HG02763 (cell line): ENCODE data around the gene NCAPG2.

Experiments used
- ATAC-seq: cut with Tn5 transposase; IDR thresholded peaks from one replicate; pipeline ENCODE4 v1.9.1; 2021; ENCODE audit warnings: mild to moderate bottlenecking, moderate library complexity; ENCODE audit not compliant: unreplicated experiment

Gene NCAPG2

DNA sequence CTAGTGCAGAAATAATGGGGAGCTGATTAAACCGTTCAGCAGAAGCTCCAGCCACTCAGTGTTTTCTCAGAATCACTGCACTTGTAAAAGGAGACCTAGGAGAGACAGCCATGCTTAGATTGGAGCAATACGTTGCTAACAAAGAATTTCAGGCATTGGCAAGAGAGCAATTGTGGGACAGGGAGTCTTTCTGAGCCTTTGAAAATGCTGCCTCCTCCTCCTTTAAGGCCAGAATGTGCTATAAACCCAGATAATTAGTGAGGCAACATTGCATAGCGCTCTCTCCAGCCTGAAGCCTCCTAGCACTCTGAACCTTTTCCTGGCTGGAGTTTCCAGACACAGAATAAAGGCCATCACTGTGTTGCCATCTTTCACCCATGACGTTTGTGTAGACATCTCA lies 98.5 kb downstream of the NCAPG2 start:
- ATAC-seq, result no peak

DNA sequence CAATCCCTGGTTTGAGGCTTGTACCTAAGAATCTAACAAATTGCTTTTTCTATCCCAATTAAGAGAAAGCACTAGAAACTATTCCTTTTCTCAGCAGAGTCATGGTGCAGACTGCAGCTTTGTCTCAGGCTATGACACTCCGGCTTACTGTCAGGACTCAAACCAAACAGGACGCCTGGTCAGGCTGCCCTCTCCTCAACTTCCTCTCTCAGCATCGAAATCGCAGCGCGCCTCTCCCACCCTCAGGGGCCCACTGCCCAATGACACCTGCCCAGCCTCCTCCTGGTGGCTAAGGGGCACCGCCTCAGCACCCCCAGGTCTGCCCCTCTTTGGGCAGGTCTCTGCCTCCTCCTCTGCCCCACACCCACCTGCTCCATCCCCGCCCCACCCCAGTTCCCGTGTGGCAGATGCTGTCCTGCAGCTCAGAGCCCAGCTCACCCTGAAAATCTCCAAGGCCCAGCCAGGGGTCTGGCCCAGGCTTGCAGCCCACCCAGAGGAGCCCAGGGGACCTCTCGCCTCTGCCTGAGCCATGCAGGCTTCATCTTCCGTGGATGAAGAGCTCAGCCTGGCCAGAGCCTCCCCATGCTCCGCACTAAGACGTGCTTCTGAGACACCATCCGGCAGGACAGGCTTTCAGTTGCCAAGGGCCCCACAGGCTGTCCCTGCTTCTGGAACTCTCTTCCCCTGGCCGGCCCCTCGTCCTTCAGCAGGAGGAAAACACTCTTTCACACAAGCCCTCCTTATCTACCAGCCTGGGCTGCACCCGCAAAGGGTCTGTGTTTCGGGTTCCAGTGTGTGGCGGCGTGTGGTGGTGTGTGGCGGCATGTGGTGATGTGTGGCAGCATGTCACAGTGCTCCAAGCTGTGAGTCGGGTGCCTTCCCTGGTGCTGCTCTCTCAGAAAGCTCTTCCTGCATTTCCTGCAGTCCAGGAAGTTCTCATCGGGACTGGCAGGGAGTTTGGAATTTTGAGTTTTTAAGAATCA lies 100.5 kb downstream of the NCAPG2 start:
- ATAC-seq, result no peak

DNA sequence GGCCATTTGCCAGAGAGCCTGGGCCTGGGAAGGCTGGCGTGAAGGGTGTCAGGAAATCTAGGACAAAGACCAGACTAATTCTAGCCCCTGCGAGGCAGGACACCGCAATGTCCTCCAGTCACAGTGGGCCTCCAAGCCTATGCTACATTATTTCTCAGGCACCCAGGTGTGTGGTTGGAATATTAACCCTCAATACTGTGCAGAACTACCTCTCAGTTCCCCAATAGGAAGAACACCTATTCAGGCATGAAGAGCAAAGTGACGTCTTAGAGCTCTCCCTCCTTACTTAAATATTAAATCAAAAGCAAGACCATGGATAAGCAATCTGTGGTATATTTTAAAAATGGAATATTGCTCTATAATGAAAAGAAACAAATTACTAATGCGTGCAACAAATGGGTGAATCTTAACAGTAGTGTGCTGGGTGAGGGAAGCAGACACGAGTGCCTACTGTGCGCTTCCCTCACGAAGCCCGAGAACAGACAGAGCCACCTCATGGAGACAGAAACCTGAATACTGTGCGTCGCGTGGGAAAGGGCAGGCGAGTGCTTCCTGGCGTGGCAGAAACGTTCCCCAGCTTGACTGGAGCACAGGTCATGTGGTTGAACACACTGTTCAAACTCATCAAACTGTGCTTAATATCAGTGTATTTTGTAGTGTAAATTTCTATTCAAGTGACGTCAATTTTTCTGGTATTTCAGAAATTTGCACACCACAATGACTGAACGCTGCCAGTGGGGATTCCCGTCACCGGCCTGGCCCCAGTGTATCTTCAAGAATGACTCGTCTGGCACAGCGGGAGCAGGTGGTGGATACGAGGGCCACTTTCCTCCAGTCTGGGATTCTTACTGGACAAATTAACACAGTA lies 101.5 kb downstream of the NCAPG2 start:
- ATAC-seq, result no peak

DNA sequence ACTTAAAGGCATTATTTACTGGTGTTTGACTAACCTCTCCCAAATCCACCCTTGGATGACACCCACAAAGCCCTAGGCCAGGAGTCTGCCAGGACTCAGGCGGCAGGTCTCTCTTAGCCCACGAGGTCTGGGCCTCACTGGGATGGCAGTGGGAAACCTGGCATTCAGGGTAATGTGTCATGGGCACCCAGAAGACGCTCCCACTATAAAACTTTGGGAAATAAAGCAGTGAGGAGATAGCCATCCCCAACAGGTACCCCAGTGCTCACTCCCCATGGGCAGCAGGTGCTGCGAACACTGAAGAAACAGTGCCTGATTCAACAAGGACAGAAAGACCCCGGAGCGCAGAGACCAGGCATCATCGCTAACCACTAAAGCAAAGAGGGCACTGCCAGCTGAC lies 102.6 kb downstream of the NCAPG2 start:
- ATAC-seq, result no peak

DNA sequence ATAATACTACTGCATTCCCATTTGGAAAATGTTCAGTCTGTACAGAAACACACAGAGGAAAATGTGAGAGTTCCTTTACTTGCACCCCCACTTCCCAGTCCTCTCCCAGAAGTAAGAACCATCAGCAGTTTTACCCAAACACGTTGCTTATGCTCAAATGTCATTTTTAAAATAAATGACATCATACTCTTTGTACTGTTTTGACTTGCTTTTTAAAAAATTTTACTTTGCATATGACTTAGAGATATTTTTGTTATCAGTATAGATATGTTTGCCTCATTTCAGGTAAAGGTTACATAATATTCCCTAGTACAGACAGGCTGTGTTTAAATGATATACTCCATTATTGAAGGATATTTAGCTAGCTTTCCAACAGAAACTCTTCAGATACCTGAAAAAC lies 103.5 kb downstream of the NCAPG2 start:
- ATAC-seq, result no peak

DNA sequence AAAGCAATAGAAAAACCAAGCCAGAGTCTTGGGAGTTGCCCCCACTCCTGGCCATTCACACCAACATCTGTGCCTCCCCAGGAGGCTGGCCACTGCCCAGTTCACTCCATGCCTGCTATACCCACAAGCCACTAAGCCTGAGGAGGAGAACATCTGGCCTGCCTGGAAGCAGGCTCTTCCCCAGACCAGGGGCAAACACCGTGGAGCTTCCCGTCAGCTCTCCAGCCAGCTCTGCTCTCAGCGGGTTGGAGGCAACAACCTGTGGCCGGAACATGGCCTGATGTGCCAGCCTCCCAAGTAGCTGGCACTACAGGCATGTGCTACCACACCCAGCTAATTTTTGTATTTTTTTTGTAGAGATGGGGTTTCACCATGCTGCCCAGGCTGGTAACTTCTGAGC lies 107.9 kb downstream of the NCAPG2 start:
- ATAC-seq, result no peak

DNA sequence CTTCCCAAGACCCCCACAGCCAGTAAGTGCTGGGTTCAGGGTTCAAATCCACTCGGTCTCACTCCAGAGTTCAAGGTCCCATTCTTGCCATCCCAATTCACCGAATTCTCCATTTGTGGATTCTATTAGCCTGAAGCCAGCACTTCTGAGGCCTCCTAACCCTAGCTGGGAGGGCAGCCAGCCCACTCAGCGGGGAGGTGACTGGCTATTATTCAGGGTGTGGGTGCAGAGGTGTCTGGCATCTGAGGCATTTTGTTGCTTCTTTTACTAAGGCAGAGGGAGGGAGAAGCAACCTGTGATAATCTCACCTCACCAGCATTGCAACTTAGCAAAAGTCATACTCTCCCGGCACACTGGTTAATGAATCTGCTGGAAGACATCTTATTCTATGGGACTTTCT lies 108.3 kb downstream of the NCAPG2 start:
- no peak for ATAC-seq

DNA sequence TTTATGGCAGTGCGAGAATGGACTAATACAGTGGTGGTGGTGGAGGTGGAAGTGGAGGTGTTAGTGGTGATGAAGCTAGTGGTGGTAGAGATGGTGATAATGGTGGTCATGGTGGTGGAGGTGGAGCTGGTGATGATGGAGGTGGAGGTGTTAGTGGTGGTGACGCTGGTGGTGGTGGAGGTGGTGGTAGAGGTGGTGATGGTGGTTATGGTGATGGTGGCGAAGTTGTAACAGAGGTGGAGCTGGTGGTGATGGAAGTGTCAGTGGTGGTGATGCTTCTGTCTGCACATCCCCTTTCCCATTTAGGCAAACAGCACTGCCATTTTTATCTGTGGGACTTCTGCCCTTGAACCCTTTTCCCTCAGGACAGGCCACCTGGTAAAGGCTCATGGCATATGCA lies 109.5 kb downstream of the NCAPG2 start:
- no peak for ATAC-seq

DNA sequence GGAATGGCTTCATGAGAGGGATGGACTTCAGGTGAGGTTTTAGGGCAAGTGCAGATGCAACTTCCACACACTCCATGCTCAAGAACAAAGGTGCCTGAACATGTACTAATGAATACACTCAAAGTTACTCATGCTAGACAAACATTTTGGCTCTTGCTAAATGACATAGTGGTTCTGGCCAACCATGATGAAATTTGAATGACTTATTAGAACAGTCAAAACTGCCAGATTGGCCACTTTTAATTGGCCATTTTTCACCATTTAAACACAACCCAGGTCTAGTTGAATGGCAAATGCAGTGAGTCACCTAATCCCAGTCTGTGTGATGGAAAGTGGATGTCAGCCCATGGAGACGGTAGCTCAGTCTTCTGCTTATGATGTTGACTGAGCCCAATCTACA lies 112.1 kb downstream of the NCAPG2 start:
- ATAC-seq, result no peak

DNA sequence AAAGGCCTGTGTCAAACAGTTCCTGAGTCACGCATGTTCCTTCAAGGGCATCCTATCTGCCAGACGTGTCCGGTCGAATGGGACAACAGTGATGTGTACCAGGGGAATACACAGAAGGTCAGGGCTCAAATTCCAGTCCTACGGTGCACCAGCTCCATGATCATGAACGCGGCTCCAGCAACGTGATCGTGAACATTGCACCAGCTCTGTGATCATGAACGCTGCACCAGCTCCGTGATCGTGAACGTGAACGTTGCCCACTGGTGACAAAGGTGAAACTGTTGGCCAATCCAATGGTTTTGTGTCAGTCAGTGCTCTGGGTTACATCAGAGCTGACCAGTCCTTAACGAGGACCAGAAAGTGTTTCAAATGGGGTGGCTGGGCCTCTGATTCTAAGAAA lies 112.7 kb downstream of the NCAPG2 start:
- no peak for ATAC-seq

DNA sequence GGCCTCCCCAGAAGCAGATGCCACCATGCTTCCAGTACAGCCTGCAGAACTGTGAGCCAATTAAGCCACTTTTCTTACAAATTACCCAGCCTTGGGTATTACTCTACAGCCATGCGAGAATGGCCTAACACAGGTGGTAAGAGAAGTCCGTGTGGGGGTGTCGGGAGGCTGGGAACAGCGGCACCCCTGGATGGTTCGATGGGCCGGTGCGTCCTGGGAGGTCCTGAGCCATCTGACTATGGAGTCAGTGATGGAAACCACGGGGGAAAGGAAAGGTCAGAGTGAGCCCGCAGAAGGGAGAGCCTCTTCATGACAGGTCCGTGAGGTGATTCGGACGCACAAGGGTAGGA lies 114.4 kb downstream of the NCAPG2 start:
- no peak for ATAC-seq

DNA sequence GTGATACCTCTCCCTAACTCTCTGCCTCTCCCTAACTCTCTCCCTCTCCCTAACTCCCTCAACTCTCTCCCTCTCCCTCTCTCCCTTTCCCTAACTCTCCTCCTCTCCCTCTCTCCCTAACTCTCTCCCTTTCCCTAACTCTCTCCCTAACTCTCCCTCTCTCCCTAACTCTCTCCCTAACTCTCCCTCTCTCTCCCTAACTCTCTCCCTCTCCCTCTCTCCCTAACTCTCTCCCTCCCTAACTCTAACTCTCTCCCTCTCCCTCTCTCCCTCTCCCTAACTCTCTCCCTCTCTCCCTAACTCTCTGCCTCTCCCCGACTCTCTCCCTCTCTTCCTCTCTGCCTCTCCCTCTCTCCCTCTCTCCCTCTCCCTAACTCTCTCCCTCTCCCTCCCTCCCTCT lies 115.0 kb downstream of the NCAPG2 start:
- ATAC-seq, result no peak

DNA sequence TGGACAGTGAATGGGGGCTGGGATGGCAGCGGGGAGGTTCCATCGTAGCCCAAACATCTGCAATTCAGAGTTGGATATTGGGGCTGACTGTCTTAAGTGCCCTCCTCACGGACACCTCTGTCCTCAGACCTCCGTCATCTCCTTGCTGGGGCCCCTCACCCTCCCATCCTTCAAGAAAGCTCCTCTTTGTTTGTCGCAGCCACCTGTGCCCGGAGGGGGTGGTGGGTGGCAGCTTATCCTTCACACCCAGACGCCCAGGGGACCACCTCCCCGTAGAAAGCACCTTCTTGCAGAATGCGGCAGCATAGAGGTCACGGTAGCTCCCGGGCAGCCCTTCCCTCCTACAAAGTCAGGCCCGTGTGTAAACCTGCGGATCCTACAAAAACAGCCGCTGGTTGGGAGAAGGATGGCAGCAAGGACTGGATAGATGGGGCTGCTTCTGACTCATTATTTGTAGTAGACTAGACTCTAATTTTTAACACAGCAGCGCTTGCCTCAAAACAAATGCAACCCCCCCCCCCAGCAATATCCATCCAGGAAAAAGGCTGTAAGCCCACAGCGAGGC lies 115.6 kb downstream of the NCAPG2 start:
- ATAC-seq, result no peak

DNA sequence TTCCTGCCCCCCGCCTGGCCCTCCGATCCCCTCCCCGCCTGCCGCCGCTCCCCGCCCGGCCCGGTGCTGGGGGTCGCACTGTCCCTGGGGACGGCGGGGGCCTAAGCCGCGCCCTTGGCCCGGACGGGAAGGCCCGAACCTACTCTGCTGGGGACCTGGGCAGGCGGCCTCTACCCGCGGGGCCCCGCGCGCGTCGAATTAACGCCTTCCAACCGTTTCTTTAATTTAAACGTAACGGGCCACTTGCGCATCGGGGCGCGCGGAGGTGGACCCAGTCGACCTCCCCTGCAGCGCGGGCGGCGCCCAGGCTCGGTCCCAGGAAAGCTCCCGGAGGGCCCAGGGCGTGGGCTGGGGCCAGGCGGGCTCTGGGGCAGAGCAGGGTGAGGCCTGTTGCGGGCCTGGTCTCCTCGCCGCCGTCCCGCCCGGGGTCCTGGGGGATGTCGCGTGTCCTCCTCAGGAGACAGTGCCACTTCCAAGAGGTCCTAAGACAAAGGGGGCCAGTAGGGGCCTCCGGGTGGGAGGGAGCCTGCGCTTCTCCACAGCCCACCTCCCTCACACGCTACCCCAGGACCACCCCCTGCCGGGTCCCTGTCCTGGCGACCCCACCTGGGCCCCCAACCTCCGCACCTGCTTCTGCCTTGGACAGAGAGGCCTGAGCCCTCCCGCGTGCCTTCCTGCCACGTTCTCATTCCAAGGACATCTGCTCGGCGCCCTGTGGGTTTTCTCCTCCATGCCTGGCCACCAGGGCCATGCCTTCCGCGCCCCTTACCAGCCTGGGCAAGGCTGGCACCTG lies 116.3 kb downstream of the NCAPG2 start:
- ATAC-seq, result no peak

DNA sequence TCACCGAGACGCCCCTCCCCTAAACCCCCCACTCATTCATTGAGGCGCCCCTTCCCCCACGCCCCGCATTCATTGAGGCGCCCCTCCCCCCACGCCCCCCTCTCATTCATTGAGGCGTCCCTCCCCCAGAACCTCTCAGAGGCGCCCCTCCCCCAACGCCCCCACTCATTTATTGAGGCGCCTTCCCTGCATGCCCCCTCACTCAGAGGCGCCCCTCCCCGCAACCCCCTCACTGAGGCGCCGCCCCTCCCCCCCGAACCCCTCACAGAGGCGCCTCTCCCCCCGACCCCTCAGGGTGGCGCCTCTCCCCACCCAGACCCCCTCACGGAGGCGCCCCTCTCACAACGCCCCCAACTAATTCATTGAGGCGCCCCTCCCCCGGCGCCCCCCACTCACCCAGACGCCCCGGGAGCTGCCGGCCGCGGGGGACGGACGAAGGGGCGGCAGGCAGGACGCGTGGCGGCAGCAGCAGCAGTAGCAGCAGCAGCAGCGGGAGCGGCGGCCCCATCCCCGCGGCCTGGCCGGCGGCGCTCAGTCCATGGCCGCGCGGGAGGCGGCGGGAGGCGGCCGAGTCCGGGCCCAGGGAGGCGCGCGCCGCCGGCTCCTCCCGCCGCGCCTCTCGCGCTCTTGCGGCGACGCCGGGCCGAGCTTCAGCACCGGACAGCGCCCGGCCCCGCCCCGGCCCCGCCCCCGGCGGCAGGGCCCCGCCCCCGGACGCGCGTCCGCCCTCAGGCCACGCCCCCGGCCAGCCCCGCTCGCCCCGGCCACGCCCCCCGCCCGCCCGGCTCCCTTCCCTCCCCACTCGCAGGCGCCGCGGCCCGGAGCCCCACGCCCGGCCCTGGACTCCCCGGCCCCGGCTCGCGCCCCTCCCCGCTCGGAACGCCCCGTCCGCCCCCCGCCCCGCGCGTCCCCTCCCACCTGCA lies 117.2 kb downstream of the NCAPG2 start, which contains the start of gene PTPRN2:
Gene PTPRN2 (minus strand): TSS at position 662 of the 923 bp plus-strand sequence.
- ATAC-seq, result no peak

DNA sequence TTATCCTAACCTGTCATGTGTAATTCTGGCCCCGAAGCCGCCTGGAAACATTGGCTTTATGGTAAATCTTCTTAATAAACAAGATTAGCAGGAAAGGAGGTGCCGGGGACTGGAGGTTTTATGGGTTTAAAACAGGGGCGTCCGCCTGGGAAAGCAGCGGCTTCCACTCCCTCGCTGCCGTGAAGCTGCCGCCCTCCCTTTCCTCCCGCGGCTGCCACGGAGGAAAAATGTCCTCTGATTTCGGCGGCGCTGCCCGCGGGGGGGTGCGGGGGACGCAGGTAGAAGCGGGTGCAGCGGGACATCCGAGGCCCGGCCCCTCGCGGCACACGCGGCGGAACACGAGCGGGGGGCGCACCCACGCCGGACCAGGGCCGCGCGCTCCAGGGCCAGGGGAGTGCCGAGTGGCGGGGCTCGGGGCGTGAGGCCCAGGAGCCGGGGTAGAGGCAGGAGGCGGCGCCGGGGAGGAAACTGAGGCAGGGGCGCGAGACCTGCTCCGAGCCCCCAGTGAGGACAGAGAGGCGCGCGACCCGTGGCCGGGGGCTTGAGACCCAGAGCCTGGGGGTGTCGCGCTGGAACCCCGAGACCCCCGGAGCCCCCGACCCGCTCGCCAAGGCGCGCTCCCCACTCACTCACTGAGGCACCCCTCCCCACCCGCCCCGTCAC lies 118.0 kb downstream of the NCAPG2 start:
- ATAC-seq, result no peak

DNA sequence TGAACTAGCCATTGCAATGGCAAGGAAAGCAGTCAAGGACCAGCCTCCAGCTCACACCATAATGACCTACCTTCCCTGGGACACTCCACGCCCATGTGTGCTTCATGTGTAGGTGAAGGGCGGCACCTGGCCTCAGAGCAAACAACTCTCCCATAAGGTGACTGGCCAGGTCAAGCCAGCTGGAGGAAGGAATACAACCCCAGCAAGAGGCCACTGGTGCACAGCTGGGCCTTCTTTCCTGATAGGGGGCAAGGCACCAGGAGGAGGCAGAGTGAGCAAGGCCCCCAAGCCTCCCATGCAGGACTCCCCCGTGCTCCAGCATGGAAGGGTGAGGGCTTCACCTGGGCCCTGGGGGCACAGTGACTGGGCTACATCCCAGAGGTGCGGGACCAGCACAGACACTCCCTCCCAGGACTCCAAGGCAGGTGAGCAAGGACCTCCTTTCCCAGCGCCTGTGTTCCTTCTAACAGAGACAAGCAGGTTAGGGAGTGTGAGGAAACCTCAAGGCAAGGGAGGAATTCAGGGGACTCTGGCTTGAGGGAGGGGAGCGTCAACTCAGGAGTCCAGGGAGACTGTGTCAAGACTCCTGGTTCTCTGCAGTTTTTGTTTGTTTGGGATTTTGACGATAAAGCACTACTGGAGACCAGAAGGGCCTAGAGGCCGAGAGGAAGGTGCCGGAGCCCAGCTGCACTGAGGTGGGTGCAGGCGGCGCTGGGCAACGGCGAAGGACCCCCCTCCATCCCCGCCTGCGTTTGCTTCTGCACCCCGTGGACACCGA lies 118.7 kb downstream of the NCAPG2 start:
- no peak for ATAC-seq

DNA sequence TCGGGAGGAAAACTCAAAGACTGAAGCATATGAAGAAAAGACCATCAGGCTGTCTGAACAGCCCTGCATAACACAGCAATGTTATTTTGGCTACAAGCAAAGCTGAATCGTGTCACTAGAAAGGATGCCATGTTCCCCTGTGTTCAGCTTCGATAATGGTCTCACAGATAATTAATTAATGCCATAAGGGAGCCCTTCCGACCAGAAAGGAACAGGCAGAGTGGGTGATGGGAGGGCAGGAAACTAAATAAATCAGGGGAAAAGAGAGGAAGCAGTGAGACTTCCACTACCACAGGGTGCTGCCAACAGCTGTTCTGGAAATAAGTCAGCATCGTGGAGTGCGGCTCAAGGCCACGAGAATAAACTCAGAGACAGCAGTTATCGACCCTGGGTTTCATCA lies 120.2 kb downstream of the NCAPG2 start:
- no peak for ATAC-seq
